GM21717 (cell line): Measurements from ENCODE around the gene RBM38.

Experiments
- ATAC-seq: cut with Tn5 transposase; IDR thresholded peaks from one replicate; pipeline ENCODE4 v1.9.1; 2021; ENCODE audit warnings: mild to moderate bottlenecking, moderate library complexity; ENCODE audit not compliant: unreplicated experiment

The RBM38 gene

DNA sequence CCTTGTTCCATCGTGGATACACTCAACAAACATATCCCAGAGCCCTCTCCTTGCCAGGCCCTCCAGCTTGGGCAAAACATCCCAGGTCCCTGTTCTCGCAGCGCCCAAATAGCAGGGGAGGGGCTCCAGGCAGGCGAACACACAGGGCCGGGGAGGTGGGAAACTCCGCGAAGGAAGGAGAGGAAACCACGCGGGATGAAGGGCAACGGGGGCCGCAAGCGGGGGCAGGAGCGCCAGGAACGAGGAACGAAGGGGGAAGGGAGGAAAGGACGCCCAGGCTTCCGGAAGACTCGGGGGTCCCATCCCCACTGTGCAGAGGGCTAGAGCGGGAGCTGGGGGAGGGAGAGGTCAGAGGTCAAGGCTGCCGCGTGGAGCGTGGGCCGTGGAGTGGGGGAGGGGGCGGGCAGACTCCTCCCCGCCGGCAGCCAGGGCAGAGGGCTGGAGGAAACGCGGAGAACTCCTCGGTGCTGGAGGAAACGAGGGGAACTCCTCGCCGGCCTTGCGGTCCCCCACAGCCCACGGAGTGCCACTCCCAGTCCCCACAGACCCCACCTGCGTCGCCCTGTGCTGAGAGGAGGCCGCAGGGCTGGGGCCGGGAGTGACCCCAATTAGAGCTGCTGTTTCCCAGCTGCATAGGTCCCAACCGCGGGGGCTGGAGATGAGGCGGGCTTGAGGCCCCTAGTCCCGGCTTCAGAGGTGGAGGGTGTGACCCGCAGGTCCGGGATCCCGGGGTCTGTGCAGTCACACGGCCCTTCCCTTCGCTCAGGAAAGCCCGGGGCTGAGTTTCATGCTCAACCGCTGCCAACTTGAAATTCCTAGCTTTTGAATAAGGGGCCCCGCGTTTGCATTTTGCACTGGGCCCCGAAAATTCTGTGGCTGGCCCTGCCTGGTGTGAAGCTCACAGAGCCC, 1.2 kb upstream of the RBM38 start:
- ATAC-seq, result no peak

DNA sequence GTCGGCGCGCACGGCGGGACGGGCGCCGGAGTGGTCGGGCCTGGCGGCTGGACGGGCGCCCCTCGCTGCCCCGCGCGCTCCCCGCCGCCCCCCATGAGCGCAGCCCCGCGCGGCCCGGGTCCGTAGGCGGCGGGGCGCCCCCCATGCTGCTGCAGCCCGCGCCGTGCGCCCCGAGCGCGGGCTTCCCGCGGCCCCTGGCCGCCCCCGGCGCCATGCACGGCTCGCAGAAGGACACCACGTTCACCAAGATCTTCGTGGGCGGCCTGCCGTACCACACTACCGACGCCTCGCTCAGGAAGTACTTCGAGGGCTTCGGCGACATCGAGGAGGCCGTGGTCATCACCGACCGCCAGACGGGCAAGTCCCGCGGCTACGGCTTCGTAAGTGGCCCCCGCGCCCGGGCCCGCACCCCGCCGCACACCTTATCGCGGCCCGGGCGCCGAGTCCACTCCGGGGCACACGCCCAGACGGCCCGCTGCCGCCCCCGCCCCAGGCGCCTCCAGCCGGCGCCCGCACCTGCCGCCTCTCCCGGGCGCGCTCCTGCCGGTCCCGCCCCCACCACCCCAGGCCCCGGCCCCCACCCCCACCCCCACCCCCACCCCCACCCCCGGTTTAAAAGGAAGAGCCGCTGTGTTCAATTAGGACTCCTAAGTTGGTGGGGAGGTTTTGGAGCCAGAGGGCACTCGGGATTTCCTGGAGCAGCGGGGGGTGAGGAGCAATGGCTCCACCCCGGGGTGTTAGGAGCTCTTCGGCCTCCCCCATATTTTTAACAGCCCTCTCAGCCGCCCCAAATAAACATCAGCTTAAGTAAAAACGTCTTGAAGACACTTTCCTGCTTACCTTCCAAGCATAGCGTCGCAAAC, 474 bp downstream of the RBM38 start:
- peak; percentile 3 for ATAC-seq

DNA sequence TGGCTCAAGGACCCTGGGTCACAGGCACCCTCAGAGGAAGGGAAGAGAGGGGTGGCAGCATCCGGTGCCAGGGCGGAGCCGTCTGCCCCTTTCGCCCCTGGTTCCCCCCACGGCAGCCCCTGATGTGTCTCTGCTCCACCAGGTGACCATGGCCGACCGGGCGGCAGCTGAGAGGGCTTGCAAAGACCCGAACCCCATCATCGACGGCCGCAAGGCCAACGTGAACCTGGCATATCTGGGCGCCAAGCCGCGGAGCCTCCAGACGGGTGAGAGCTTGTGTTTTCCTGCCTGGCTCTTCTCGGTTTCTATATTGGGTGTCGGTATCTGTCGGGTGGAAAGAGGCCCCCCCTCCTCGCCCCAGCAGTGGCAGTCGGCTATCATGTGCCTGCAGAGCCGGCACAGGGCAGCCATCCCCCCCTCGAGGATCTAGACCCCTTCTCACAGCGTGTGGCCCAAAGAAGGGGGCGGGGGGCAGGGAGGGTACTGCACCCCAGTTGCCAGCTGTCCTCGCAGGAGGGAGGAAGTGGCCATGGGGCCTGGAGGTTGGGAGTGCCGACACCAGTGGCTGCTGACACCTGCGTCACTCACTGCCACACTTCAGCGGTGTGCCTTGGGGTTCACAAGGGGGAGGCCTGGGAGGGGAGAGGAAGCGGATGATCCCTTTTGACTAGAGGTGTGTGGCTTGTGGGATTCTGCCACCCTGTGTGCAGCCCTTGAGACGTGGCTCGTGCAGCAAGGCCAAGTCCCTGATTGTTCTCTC, 1.5 kb downstream of the RBM38 start:
- no peak for ATAC-seq

DNA sequence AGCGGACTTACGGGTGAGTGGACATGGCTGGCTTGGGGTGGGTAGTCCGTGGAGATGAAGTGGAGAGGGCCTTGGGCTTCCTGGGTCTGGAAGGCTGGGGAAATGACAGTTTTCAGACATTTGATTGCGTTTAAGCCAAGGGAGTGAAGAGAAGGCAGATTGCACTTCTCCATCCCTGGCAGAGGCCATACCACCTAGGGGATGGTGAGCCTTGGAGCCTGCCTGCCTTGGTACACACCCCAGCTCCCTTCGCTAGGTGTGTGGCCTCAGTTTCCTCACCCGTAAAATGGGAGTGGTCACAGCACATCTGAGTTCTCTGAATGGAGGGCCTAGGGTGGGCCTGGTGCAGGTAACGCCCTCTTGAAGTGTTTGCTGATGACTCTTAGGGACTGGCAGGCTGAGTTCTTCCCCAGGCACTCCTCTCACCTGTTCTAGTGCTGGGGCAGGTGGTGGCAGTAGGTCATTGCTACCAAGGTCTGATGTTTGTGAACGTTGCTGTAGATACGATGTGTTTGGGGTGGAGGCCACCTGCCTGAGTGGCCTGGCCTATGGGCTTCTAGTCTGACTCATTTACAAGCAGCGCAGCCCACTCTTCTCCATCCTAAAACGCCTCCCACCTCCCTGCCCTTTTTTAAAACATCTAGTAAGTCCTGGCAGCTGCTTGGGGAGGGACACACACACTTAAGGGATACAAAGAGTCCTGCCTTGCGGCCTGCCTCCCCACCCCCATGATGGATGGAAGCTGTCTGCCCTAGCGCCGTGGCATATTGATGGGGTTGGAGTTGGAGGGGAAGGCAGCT, 2.3 kb downstream of the RBM38 start:
- ATAC-seq, result no peak

DNA sequence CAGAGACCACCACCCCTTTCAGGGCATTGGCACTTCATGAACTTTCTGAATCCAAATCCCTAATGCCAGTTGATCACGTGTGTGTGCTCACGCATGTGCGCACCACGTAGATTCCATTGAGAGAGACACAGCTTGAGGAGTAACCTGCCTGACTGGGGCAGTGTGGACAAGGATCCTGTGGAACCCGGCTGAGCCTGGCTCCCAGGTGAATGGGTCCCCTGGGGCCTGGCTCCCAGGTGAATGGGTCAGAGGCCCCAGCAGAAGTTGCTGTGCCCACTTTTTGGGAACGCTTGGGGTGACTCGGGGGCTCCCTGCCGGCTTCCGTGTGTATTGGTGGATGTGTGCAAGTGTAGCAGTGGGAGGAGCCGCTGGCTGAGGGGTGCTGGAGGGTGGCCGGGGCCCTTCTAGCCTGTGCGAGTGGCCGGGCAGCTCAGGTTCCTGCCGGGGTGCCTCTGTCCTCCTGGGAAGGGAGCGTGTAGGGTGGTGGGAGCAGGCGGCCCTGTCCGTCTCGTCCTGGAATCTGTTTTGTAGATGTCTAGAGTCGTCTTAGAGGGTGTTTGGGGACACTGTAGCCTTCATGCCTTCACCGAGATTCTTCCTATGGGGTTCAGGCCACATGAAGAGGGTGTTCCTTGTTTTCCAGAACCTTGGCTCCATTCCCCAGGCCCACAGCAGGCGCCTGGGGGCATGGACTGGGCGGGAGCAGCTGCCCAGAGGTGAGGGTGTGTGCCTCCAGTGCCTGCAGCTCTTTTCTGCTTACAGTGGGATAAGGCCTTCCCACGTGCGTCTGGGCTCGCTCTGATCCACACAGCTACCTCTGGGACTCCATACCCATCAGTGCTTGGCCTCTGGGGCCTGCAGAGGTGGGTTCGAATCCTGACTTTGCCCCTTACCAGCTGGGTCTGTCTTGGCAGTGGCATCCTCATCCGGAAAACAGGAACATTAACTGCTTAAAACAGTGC, 3.2 kb downstream of the RBM38 start:
- ATAC-seq, result no peak

DNA sequence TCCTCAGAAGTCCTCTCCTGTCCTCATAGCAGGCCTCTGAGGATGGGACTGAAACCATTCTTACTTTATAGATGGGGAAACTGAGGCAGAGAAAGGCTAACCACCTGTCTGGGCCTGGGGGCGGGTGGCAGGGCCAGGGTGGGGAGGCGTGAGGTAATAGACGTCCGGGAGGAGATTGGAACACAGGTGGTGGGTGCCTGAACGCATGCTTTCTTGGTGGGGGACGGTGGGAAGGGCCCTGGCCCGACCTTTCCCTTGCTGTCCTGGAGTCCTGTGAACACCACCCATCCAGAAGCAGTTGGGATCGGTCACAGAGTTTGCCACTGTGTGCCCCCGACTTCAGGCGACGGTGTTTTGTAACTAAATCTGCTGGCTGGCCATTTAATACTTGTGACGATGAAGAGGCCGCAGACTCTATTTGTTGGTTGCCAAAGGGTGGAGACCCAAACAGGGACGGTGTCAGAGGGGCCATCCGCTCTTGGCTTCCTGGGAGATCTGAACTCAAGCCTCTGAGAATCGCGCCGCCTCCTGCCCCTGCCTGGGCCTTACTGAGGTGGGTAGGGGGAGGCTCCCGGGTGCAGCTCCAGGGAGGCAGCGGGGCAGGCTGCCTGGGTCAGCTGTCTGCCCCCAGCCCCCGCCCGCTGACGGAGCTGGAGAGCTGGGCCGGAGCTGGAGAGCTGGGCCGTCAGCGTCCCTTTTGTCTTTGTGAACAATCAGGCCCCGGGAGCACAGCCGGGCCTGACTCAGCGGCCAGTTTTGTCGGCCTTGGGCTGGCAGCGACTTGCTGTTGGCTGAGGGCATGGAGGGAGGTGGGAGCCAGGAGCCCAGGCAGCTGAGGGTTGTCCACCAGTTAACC, 4.1 kb downstream of the RBM38 start:
- ATAC-seq, result no peak

DNA sequence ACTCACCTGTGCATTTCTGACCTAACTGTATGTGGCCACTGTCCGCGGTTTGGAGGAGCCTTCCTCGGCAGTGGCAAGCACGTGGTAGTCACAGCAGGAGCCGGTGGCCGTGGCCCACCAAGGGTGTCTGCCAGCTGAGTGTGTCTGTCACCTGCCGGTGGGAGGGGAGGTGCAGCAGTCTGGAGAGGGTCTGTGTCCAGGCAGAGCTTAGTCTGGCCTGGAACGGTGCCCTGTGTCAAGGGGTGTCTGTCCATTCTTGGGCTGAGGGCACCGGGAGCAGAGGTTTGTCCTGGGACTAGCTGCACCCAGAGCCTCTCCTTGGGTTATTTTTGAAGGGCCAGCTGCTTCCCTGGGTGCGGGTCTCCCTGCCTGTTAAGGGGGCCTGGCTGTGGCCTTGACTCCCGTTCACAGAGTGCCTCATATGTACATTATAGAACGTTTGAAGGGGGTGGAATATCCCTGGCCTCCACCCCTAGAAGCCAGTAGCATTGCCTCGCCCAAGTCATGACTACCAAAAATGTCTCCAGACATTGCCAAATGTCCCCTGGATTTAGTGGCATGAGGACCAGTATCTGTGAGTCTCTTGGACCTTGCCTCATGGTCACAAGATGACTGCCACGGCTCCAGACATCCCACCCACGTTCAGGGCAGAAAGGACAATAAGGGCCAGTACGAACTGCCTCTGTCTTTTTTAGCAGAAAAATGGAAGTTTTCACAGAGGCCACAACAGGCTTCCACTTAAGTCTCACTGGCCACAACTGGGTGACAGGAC, 5.2 kb downstream of the RBM38 start:
- ATAC-seq, result no peak

DNA sequence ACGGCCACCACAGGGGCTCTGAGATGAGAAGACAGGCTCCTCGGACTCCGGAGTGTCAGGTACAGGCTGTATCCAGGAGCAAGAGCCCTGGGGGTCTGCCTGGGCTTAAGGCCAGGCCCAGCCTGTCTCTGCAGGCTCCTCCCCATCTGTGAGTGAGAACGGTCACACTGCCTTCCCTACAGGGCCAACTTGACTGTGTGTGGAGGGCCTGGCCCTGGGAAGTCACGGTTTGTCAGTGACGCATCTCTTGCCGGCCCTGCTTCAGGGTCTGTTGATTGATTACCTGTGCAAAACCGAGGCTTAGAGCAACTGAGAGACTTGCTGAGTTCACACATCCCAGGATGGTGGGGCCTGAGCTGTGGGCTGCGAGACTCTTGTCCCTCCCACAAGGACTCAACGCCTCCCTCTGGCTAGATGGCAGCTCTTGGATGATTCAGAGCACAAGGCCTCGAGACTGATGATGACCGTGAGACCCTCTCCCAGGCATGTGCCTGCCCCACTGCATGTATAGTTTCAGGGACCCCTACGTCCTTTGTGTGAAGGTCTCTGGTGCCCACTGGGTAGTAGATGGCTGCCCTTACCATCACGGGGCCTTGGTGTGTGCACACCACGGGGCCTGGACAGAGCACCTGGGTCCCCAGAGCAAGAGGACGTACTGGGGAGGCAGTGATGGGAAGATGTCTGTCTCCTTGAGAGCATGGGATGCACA, 5.9 kb downstream of the RBM38 start:
- no peak for ATAC-seq

DNA sequence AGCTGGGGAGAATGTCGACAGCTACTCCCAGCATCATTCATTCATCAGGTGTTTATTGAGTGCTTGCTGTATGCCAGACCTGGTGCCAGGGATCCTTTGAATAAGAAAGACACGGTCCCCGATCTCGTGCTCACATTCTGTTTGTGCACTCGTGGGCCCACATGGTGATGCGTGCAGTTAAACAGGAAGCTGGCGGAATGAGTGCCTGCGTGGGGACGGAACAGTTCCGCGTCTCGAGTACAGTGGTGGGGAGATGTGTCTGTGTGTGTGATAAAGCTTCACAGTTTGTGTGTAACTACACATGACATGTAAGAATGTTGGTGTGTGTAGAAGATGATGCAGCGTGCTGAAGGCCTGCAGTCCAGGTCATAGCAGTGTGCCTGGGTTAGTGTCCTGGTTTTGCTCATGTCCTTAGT, 6.5 kb downstream of the RBM38 start:
- ATAC-seq, result peak; percentile 0

DNA sequence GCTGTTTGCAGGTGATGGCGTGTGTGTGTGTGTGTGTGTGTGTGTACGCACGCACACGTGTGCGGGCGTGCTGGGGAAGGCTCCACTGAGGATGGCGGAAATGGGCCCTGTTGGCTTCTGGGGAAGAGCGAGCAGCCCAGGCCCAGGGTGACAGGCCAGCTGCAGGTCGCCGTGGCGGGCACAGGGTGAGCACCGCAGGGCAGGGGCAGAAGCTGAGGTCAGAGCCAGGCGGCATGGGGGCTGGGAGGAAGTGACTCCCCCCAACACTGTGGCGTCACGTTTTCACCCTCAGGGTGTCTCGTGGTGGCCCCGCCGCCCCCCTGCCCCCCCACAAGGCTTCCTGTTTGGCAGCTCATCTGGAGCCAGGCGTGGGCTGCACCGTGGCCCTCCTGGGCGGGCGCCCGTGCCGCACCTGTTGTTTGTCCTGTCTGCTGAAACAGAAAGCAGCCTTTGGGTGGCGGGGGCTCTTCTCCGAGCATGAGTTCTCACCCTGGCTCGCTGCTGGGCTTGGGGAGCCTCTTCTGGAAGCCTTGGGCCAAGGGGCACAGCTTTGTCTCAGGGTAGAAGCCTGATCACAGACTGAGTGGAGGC, 7.1 kb downstream of the RBM38 start:
- ATAC-seq, result peak; percentile 48

DNA sequence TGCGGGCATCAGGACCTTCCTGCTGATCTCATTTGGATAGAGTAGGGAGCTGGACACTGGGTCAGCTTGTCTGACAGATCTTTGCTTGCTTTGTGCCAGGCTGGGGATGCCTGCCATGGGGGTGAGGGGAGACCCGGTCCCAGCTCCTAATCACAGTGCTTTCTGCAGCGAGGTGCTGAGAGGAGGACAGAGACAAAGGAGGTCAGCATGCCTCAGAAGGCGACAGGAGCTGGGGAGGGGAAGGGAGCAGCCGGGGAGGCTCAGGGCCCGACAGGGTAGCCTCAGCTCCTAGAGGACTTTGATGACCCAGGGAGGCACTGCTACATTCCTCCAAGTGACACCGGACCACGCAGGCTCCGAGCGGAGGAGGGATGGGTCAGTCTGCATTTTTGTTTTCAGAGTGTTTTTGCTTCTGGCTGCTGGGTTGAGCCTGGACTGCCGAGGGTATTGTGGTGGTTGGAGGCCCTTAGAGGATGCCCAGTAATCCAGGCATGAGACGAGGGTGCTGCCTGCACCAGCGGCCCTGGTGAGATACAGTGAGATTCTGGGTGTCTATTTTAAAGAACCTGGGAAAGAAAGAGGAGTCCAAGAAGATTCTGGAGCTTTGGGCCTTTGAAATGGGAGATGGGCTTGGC, 7.8 kb downstream of the RBM38 start:
- no peak for ATAC-seq

DNA sequence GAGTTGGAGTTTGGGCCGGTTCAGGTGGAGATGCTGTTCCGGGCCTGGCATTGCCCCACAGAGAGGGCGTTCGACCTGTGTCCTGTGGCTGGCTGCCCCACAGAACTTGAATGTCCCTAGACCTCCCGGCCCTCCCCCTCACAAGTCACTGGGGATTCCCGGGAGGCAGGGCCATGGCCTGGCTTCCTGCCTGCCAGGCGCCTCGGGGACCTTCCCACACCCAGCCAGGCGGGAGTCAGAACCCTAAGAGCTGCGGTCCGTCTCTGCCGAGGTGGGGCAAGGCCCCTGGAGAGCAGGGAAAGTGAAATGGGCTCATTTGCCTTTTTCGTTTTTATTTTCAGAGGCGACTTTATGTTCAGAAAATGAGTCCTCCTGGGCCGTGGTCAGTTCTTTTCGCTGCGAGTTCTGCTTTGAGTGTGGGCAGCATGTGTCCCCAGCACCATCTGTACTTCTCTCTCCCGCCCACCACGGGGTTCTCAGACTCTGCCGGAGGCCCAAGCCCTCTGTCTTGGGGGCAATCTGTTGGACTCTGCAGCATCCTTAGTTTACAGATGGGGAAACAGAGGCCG, 8.5 kb downstream of the RBM38 start:
- ATAC-seq, result peak; percentile 46

DNA sequence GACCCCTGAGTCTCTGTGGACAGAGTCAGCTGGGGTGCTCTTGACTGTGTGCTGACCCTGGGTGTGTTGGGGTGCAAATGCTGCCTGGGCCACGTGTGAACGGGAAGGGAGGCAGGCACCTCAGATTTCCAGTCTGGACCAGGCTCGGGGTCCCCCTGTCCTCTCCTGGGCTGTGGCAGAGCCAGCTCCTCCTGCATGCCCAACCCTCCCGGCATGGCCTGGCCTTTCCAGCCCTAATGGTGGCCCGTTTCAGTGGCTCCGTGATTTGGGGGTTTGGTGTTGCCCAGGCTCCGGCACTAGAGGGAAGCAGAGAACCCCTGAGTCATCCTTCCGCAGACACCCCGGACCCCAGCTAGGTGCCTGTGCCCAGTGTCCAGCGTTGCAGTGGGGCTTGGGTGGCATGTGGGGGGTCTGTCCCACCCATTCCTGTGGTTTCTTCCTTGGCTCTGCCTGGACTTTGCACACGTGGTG, 9.1 kb downstream of the RBM38 start:
- no peak for ATAC-seq

DNA sequence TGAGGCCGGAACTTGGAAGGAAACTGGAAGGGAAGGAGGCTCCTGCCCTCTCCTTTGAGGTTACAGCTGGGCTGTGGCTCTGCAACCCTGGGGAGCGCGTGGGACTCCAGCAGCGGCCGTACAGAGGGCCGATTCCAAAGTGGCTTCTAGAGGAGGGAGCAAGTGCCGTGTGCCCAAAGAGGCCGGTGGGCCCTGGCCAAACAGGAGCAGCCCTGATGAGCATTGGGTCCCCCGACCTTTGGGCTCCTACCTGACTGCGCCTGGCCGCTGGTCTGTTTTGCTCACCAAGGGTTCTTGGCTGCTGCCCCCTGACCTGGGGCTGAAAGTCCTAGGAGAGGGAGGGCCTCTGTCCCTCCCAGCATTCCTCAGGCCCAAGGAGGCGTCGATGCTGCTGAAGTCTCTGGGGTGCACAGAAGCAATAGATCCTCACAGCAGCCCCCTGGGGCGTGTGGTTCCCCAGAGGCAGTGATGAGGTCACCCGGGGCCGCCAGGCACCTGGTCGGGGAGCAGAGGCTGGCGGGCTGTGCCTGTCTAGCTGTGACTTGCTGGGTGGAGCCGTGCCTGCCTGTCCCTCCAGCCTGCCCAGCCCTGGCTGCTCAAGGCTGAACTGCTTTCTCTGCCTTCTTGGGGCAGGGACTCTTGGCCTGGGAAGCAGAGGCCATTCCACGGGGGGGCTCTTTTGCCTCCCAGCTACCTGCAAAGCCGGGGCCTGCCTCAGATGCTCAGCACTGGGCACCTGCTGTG, 9.8 kb downstream of the RBM38 start:
- no peak for ATAC-seq

DNA sequence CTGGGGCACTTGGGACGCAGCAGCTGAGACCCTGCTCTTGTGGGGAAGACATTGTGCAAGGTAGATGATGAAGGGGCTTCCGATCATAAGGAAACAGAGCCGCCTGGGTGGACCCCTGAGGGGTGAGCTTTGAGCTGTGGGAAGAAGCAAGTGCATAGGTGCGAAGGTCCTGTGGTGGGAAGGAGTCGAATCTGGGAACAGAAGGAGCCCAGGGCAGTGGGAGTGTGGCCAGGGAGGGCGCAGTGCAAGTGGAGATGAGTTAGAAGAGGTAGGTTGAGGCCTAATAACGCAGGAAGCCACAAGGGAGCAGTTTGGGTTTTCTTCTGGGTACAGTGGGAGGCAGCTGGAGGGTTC, 10.3 kb downstream of the RBM38 start:
- no peak for ATAC-seq
